Measurements from ENCODE around the gene PLA2R1. TPM values are rescaled to one million over a fixed set of nuclear protein-coding genes. Genes with fewer than 3 reads are reported as not detected.

PLA2R1 gene
- polyA plus RNA-seq, 1 donor from 2014 or later, result 0.69 TPM

DNA sequence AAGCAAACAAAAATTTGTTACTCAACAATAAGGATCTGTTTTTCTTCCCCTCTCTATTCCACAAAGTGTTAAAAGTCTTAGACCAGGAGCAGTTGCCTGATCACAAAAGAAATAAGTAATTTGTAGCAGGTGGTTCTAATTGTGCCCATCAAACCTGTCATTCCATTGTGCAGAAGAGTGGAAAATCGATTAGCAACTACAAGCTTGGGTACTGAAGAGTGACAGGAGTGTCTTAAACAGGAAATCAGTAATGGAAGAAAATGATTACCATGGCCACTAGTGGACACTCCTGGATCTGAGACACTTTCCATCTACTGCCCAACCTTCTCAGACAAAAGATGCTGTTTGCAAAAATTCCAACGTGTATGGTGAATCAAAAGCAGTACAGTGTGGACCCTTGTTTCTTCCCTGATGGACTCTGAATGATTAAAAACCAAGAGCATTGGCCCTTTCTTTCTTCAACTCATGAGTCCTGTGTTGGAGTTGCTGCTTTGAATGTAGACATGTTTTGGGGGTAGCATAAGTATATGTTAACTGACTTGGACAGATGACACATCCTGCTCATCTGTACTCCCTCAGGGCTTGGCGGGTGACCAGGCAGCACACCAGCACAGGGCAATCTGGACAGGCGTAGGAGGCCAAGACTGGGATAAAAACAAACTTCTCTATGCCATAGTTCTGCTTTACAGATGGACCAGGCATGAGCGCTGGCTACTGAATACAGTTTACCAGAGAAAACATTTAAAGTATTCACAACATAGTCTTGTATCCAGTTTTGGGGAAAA is 51.9 kb downstream of the PLA2R1 start:
- Histone ChIP-seq H3F3A (ENCODE audit: insufficient read depth, low read length, poor library complexity, severe bottlenecking) (no peaks in the 10 kb centered on the region), H3K27me3 (ENCODE audit: insufficient read depth, low read depth, low read length) (no peaks in the 10 kb centered on the region), H4K20me1 (ENCODE audit: insufficient read depth) (no peaks in the 10 kb centered on the region), H3K79me2 (replicated peaks; ENCODE audit: insufficient read depth, low read length) (no peaks in the 10 kb centered on the region), H3K9me2 (ENCODE audit: insufficient read depth, low read length) (no peaks in the 10 kb centered on the region), H2AFZ (ENCODE audit: low read depth, low read length) (no peak overlapping the region), H3K4me2 (ENCODE audit: low read length) (no peak overlapping the region), H3K9ac (ENCODE audit: low read length) (no peak overlapping the region), H3K27ac (ENCODE audit: low read length) (no peak overlapping the region), H3K4me3 (ENCODE audit: low read length) (no peak overlapping the region), H3K36me3 (ENCODE audit: insufficient read depth, low read length) (no peaks in the 10 kb centered on the region), H3K9me3 (ENCODE audit: low read length) (no peaks in the 10 kb centered on the region)
- TF ChIP-seq EZH2 (IDR thresholded peaks at IDR 0.05; ENCODE audit: borderline replicate concordance, insufficient read depth, low read length, poor library complexity, severe bottlenecking) (no peak), POLR2AphosphoS5 (IDR thresholded peaks at IDR 0.05) (peak; percentile 11), EP300 (conservative IDR thresholded peaks at IDR 0.05; ENCODE audit: poor library complexity, severe bottlenecking) (no peak), RAD21 (conservative IDR thresholded peaks at IDR 0.05) (no peak)
- TF ChIP-seq, protein P1, sequence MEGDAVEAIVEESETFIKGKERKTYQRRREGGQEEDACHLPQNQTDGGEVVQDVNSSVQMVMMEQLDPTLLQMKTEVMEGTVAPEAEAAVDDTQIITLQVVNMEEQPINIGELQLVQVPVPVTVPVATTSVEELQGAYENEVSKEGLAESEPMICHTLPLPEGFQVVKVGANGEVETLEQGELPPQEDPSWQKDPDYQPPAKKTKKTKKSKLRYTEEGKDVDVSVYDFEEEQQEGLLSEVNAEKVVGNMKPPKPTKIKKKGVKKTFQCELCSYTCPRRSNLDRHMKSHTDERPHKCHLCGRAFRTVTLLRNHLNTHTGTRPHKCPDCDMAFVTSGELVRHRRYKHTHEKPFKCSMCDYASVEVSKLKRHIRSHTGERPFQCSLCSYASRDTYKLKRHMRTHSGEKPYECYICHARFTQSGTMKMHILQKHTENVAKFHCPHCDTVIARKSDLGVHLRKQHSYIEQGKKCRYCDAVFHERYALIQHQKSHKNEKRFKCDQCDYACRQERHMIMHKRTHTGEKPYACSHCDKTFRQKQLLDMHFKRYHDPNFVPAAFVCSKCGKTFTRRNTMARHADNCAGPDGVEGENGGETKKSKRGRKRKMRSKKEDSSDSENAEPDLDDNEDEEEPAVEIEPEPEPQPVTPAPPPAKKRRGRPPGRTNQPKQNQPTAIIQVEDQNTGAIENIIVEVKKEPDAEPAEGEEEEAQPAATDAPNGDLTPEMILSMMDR (IDR thresholded peaks at IDR 0.05; ENCODE audit: poor library complexity, severe bottlenecking), result no peak

DNA sequence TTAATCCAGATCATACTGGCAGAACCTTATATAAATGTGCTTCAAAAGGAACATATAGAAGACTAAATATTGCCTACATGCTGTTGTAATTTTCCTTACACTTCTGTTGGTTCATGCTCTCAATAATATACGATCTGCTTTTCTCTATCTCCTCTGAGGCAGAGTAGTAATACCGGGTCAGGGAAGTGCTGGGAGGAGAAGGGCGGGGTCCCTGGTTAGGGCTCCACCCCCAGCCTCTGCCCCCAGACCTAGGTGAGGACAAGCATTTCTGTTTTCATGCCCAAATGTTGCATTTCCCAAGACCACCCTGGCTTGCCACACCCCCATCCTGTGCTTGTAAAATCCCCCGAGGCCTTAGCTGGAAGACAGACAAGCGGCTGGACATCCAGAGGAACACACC is 55.3 kb downstream of the PLA2R1 start:
- Histone ChIP-seq H3K27ac (ENCODE audit: low read length) (no peak overlapping the region), H3K27me3 (ENCODE audit: insufficient read depth, low read depth, low read length) (no peaks in the 10 kb centered on the region), H3K9ac (ENCODE audit: low read length) (no peak overlapping the region), H3F3A (ENCODE audit: insufficient read depth, low read length, poor library complexity, severe bottlenecking) (no peaks in the 10 kb centered on the region), H2AFZ (ENCODE audit: low read depth, low read length) (no peak overlapping the region), H3K36me3 (ENCODE audit: insufficient read depth, low read length) (no peaks in the 10 kb centered on the region), H3K4me2 (ENCODE audit: low read length) (no peak overlapping the region), H3K9me2 (ENCODE audit: insufficient read depth, low read length) (no peaks in the 10 kb centered on the region), H3K9me3 (ENCODE audit: low read length) (no peaks in the 10 kb centered on the region), H4K20me1 (ENCODE audit: insufficient read depth) (no peaks in the 10 kb centered on the region), H3K79me2 (replicated peaks; ENCODE audit: insufficient read depth, low read length) (no peaks in the 10 kb centered on the region), H3K4me3 (ENCODE audit: low read length) (no peak overlapping the region)
- TF ChIP-seq EZH2 (IDR thresholded peaks at IDR 0.05; ENCODE audit: borderline replicate concordance, insufficient read depth, low read length, poor library complexity, severe bottlenecking) (no peak), RAD21 (conservative IDR thresholded peaks at IDR 0.05) (no peak), TAF1 (IDR thresholded peaks at IDR 0.05; ENCODE audit: low read depth) (no peak), EP300 (conservative IDR thresholded peaks at IDR 0.05; ENCODE audit: poor library complexity, severe bottlenecking) (no peak), MXI1 (conservative IDR thresholded peaks at IDR 0.05; ENCODE audit: poor library complexity, severe bottlenecking) (no peak)

DNA sequence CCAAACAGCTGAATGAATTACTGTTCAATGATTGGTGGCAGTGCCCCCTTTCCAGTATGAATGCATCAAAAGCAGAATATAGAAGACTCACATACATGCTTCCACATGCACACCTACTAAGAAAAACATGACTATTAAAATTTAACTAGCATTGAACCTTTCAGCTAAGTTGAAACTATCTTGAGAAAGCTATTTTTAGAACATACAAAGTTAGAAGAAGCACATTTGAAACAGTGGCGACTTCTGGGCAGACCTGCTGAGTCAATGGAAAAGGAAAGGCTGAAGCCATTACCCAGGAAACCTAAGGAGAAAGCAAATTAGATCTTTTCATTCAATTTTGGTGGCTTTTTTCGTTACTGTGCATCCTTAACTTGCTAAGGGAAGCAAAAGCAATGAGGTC is 55.9 kb downstream of the PLA2R1 start:
- no peaks in the 10 kb centered on the region for H4K20me1 ChIP-seq (ENCODE audit: insufficient read depth)
- H3K79me2 ChIP-seq (replicated peaks; ENCODE audit: insufficient read depth, low read length), result no peaks in the 10 kb centered on the region
- no peaks in the 10 kb centered on the region for H3F3A ChIP-seq (ENCODE audit: insufficient read depth, low read length, poor library complexity, severe bottlenecking)
- no peaks in the 10 kb centered on the region for H3K9me3 ChIP-seq (ENCODE audit: low read length)
- H3K9ac ChIP-seq (ENCODE audit: low read length), result no peak overlapping the region
- H3K36me3 ChIP-seq (ENCODE audit: insufficient read depth, low read length), result no peaks in the 10 kb centered on the region
- H3K4me3 ChIP-seq (ENCODE audit: low read length), result no peak overlapping the region
- no peak overlapping the region for H2AFZ ChIP-seq (ENCODE audit: low read depth, low read length)
- H3K27ac ChIP-seq (ENCODE audit: low read length), result no peak overlapping the region
- no peak overlapping the region for H3K4me2 ChIP-seq (ENCODE audit: low read length)
- no peaks in the 10 kb centered on the region for H3K27me3 ChIP-seq (ENCODE audit: insufficient read depth, low read depth, low read length)
- no peaks in the 10 kb centered on the region for H3K9me2 ChIP-seq (ENCODE audit: insufficient read depth, low read length)
- TF ChIP-seq SMC3 (conservative IDR thresholded peaks at IDR 0.05; ENCODE audit: poor library complexity), result no peak
- no peak for TF ChIP-seq EZH2 (IDR thresholded peaks at IDR 0.05; ENCODE audit: borderline replicate concordance, insufficient read depth, low read length, poor library complexity, severe bottlenecking)
- no peak for TF ChIP-seq TAF1 (IDR thresholded peaks at IDR 0.05; ENCODE audit: low read depth)
- TF ChIP-seq, protein P2, sequence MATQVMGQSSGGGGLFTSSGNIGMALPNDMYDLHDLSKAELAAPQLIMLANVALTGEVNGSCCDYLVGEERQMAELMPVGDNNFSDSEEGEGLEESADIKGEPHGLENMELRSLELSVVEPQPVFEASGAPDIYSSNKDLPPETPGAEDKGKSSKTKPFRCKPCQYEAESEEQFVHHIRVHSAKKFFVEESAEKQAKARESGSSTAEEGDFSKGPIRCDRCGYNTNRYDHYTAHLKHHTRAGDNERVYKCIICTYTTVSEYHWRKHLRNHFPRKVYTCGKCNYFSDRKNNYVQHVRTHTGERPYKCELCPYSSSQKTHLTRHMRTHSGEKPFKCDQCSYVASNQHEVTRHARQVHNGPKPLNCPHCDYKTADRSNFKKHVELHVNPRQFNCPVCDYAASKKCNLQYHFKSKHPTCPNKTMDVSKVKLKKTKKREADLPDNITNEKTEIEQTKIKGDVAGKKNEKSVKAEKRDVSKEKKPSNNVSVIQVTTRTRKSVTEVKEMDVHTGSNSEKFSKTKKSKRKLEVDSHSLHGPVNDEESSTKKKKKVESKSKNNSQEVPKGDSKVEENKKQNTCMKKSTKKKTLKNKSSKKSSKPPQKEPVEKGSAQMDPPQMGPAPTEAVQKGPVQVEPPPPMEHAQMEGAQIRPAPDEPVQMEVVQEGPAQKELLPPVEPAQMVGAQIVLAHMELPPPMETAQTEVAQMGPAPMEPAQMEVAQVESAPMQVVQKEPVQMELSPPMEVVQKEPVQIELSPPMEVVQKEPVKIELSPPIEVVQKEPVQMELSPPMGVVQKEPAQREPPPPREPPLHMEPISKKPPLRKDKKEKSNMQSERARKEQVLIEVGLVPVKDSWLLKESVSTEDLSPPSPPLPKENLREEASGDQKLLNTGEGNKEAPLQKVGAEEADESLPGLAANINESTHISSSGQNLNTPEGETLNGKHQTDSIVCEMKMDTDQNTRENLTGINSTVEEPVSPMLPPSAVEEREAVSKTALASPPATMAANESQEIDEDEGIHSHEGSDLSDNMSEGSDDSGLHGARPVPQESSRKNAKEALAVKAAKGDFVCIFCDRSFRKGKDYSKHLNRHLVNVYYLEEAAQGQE (IDR thresholded peaks at IDR 0.05; ENCODE audit: borderline replicate concordance), result no peak
- TF ChIP-seq EP300 (conservative IDR thresholded peaks at IDR 0.05; ENCODE audit: poor library complexity, severe bottlenecking), result no peak
- no peak for TF ChIP-seq POLR2AphosphoS5 (IDR thresholded peaks at IDR 0.05)
- TF ChIP-seq MXI1 (conservative IDR thresholded peaks at IDR 0.05; ENCODE audit: poor library complexity, severe bottlenecking), result no peak
- TF ChIP-seq, protein P1 (IDR thresholded peaks at IDR 0.05; ENCODE audit: poor library complexity, severe bottlenecking), result no peak
- TF ChIP-seq RAD21 (conservative IDR thresholded peaks at IDR 0.05), result no peak

Measured in neural cell (in vitro differentiated cells).